Prostate gland (tissue), 2 donors: ENCODE results near the gene MEGF10.

Experiments
- POLR2AphosphoS5 ChIP-seq: sonication (generic); formaldehyde crosslinking; IDR thresholded peaks from one replicate; pipeline ENCODE4 v1.6.1; 2017; ENCODE audit warnings: antibody characterized with exemption
- TF ChIP-seq, protein P1 (sequence below), 4 experiments: fragments of 200-600 bp in 2 of 4; fragments of 450-650 bp in 2 of 4; sonication (generic) in 2 of 4; IDR thresholded peaks; 1 replicate in 3 of 4; 2 replicates in 1 of 4; pipeline ENCODE4 v1.5.1; 2016 to 2019; ENCODE audit warnings: antibody characterized with exemption in 4 of 4, mild to moderate bottlenecking in 2 of 4, moderate library complexity in 2 of 4

DNA sequence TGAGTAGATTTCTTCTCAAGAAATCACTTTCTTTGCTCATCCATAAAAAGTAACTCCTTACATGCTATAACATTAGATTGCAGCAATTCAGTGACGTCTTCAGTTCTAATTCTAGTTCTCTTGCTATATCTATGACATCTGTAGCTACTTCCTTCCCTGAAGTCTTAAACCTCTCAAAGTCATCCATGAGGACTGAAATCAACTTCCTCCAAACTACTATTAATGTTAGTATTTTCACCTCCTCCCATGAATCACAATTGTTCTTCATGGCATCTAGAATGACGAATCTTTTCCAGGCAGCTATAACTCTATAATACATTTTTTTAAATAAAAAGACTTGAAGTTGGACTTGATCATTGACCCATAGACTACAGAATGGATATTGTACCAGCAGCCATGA, 180.6 kb downstream of the MEGF10 start:
- TF ChIP-seq POLR2AphosphoS5: no peak
- TF ChIP-seq, protein P1, sequence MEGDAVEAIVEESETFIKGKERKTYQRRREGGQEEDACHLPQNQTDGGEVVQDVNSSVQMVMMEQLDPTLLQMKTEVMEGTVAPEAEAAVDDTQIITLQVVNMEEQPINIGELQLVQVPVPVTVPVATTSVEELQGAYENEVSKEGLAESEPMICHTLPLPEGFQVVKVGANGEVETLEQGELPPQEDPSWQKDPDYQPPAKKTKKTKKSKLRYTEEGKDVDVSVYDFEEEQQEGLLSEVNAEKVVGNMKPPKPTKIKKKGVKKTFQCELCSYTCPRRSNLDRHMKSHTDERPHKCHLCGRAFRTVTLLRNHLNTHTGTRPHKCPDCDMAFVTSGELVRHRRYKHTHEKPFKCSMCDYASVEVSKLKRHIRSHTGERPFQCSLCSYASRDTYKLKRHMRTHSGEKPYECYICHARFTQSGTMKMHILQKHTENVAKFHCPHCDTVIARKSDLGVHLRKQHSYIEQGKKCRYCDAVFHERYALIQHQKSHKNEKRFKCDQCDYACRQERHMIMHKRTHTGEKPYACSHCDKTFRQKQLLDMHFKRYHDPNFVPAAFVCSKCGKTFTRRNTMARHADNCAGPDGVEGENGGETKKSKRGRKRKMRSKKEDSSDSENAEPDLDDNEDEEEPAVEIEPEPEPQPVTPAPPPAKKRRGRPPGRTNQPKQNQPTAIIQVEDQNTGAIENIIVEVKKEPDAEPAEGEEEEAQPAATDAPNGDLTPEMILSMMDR (IDR thresholded peaks at IDR 0.05): no peak
